Testis (tissue), 3 donors: Measurements from ENCODE around the gene FKBP2. TPM values are rescaled to one million over a fixed set of nuclear protein-coding genes. Genes with fewer than 3 reads are reported as not detected.

Experiments
- DNase-seq: peaks from one replicate; pipeline ENCODE4 v3.0.0-alpha.2; 2019
- H3K27ac ChIP-seq, 2 donors: fragments of 200-600 bp; sonication (generic); one replicate each; pipeline ENCODE4 v1.5.1; 2019
- H3K27me3 ChIP-seq: fragments of 200-600 bp; sonication (generic); one replicate; pipeline ENCODE4 v1.5.1; 2019
- H3K36me3 ChIP-seq: fragments of 200-600 bp; sonication (generic); one replicate; pipeline ENCODE4 v1.5.1; 2017; ENCODE audit warnings: low read depth; ENCODE audit errors: missing control alignments
- H3K4me1 ChIP-seq: fragments of 200-600 bp; sonication (generic); one replicate; pipeline ENCODE4 v1.5.1; 2019
- H3K4me3 ChIP-seq, 2 donors: fragments of 200-600 bp; sonication (generic); one replicate each; pipeline ENCODE4 v1.5.1; 2017 to 2019
- H3K9me3 ChIP-seq: fragments of 200-600 bp; sonication (generic); one replicate; pipeline ENCODE4 v1.5.1; 2017
- CTCF ChIP-seq, 3 experiments: fragments of 450-650 bp in 2 of 3; fragments of 200-600 bp in 1 of 3; sonication (generic) in 1 of 3; IDR thresholded peaks; one replicate each; pipeline ENCODE4 v1.5.1; 2016 to 2019; ENCODE audit warnings: antibody characterized with exemption in 3 of 3, mild to moderate bottlenecking in 2 of 3, moderate library complexity in 1 of 3
- POLR2A ChIP-seq: fragments of 450-650 bp; IDR thresholded peaks from one replicate; pipeline ENCODE4 v1.6.1; 2017; ENCODE audit warnings: antibody characterized with exemption, mild to moderate bottlenecking, moderate library complexity
- WGBS, 2 donors: methylation state at CpG; one replicate each; pipeline ENCODE4 v1.1.5; 2018; 5-methylcytosine and 5-hydroxymethylcytosine counted together
- intact Hi-C: fragments of 100-400 bp; cut with DNase I; formaldehyde crosslinking; loops from one replicate; pipeline ENCODE4 v1.15.1; 2023; ENCODE audit warnings: low total_unique reads
- polyA plus RNA-seq: library from polyadenylated mRNA; stranded (reverse); fragments of 350-450 nt; fragmentation: Illumina TruSeq; extraction: RNeasy Lipid Tissue Mini Kit (QIAGEN cat#74804); gene quantifications from one replicate; pipeline ENCODE4 v1.2.3, GENCODE V29; 2014; ENCODE audit warnings: low read depth, low replicate concordance; ENCODE audit not compliant: insufficient read depth
- total RNA-seq, 2 donors: library from RNA; depleted of rRNA; stranded (reverse); fragments of >200 nt; gene quantifications; one replicate each; pipeline ENCODE4 v1.2.3, GENCODE V29; 2016

The FKBP2 gene
- total and polyA plus RNA-seq, 3 donors from 2014 or later: 151 to 159 (median 159) TPM

DNA sequence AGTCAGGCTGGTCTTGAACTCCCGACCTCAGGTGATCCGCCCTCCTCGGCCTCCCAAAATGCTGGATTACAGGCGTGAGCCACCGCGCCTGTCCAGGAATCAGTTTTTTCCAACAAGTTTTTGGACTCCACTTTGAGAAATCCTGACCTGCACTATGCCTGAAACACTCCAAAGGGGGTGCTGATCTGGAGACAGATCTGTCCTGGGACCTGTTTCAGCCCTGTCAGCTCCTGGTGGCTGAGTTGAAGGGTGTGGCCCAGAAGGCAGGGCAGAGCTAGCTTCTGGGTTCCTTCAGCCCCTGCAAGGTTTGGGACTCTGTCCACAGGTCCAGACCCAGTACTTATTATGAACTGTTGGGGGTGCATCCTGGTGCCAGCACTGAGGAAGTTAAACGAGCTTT lies 9.3 kb upstream of the FKBP2 start:
- no peaks in the 10 kb centered on the region for H3K9me3 ChIP-seq
- peaks cover 40% of the 10 kb centered on the region for H3K4me1 ChIP-seq
- no peaks in the 10 kb centered on the region for H3K27me3 ChIP-seq
- no peak for TF ChIP-seq POLR2A
- TF ChIP-seq CTCF (IDR thresholded peaks at IDR 0.05): no peak
- 83 to 88% methylated on average over 7 of the region's 7 CpGs for WGBS, 2 donors
- DNase-seq: no peak
- H3K27ac ChIP-seq: no peak overlapping the region
- H3K36me3 ChIP-seq: no peaks in the 10 kb centered on the region
- intact Hi-C loops: no loop called here
- no peak overlapping the region for H3K4me3 ChIP-seq

- 84 to 89% methylated on average over 14 to 15 of the region's 15 CpGs for WGBS, 2 donors
- intact Hi-C loops: no loop called here
- H3K27ac ChIP-seq: no peak overlapping the region
- no peak overlapping the region for H3K4me3 ChIP-seq
- no peaks in the 10 kb centered on the region for H3K27me3 ChIP-seq
- no peaks in the 10 kb centered on the region for H3K36me3 ChIP-seq
- H3K4me1 ChIP-seq: peaks cover 31% of the 10 kb centered on the region
- no peak for DNase-seq
- no peak for TF ChIP-seq POLR2A
- no peak for TF ChIP-seq CTCF (IDR thresholded peaks at IDR 0.05)
- no peaks in the 10 kb centered on the region for H3K9me3 ChIP-seq
Observed at GRCh38 chr11:64232182-64232966, 8.5 kb upstream of the FKBP2 start.

DNA sequence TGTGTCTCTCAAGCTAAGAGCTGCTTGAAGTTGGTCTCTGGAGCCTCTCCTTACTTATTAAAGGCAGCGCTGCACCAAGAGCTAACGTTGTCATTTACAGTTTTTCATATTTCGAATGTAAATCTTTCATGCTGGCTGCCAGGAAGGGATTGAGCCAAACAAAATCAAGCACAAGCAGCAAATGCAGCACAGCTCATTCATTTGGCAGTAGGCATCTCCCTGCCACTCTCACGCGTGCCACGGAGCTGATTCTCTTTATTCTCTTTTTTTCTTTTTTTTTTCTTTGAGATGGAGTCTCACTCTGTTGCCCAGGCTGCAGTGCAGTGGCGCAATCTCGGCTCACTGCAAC lies 8.0 kb upstream of the FKBP2 start:
- peaks cover 27% of the 10 kb centered on the region for H3K4me1 ChIP-seq
- H3K9me3 ChIP-seq: no peaks in the 10 kb centered on the region
- WGBS, 2 donors: 87 to 89% methylated on average over 8 of the region's 8 CpGs
- H3K27ac ChIP-seq: no peak overlapping the region
- intact Hi-C loops: no loop called here
- no peak for DNase-seq
- H3K4me3 ChIP-seq: no peak overlapping the region
- H3K27me3 ChIP-seq: no peaks in the 10 kb centered on the region
- H3K36me3 ChIP-seq: no peaks in the 10 kb centered on the region
- TF ChIP-seq CTCF (IDR thresholded peaks at IDR 0.05) (no peak), POLR2A (no peak)

DNA sequence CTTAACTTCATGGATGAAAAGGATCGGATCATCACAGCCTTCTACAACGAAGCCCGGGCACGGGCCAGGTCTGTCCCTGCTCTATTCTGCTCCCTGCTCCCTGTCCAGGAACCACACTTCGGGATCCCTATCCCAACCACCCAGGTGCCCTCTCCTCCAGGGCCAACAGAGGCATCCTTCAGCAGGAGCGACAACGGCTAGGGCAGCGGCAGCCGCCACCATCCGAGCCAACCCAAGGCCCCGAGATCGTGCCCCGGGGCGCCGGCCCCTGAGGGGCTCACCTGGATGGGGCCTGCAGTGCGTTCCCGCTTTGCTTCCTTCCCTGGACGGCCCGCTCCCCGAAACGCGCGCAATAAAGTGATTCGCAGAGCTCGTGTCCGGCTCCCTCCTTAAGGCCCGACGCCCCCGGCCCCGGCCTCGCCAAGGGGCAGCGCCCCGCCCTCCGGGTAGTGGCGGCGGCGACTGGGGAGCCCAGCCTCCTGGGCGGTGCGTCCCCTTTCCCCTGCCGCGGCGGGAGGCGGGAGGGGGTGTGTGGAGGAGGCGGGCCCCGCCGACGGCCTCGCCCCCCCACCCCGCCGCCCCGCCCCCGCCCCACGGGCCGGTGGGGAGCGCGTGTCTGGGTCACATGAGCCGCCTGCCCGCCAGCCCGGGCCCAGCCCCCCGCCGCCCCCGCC lies 6.8 kb upstream of the FKBP2 start, which contains the start of gene VEGFB:
Gene VEGFB, plus strand, starts transcription at position 672 of the 674 bp plus-strand sequence. CDS start 250 bp downstream, outside the sequence.
- TF ChIP-seq POLR2A (no peak), CTCF (IDR thresholded peaks at IDR 0.05) (no peak)
- intact Hi-C loops: no loop called here
- H3K27me3 ChIP-seq: no peaks in the 10 kb centered on the region
- H3K36me3 ChIP-seq: no peaks in the 10 kb centered on the region
- H3K4me1 ChIP-seq: peaks cover 27% of the 10 kb centered on the region
- 2% methylated on average over 50 of the region's 62 CpGs; no CpG with 5 or more reads in 1 of the 2 donors for WGBS, 2 donors
- DNase-seq: peak; percentile 67
- H3K4me3 ChIP-seq: peak within 1 kb of the TSS; percentile 61 to 73
- peak within 1 kb of the TSS; percentile 77 to 89 for H3K27ac ChIP-seq
- no peaks in the 10 kb centered on the region for H3K9me3 ChIP-seq
